Measurements from ENCODE around the gene FAM114A2.

Gene FAM114A2

GRCh38 chr5:153959134-153959957 lies 79.4 kb downstream of the FAM114A2 start:
- H4K20me1 ChIP-seq (ENCODE audit: insufficient read depth): no peaks in the 10 kb centered on the region
- no peaks in the 10 kb centered on the region for H3K79me2 ChIP-seq (ENCODE audit: insufficient read depth, low read depth)
- TF ChIP-seq CTCF (conservative IDR thresholded peaks at IDR 0.05; ENCODE audit: low read depth, low read length): no peak
- H3K4me2 ChIP-seq: no peak overlapping the region
- no peak overlapping the region for H3K4me3 ChIP-seq (IDR thresholded peaks at IDR 0.05; ENCODE audit: insufficient read depth, low read depth, low read length)
- no peaks in the 10 kb centered on the region for H3K27me3 ChIP-seq (ENCODE audit: insufficient read depth, low read depth)
- H3K4me1 ChIP-seq (ENCODE audit: low read depth, poor library complexity, severe bottlenecking): no peaks in the 10 kb centered on the region
- H3K36me3 ChIP-seq (ENCODE audit: insufficient read depth): no peaks in the 10 kb centered on the region
- no peak overlapping the region for H3K9ac ChIP-seq
- H2AFZ ChIP-seq (ENCODE audit: low read depth): no peak overlapping the region
- no peak overlapping the region for H3K27ac ChIP-seq

- Histone ChIP-seq H3K27me3 (ENCODE audit: insufficient read depth, low read depth) (no peaks in the 10 kb centered on the region), H3K36me3 (ENCODE audit: insufficient read depth) (no peaks in the 10 kb centered on the region), H3K9ac (no peak overlapping the region), H3K4me2 (no peak overlapping the region), H3K4me3 (IDR thresholded peaks at IDR 0.05; ENCODE audit: insufficient read depth, low read depth, low read length) (no peak overlapping the region), H4K20me1 (ENCODE audit: insufficient read depth) (no peaks in the 10 kb centered on the region), H3K27ac (no peak overlapping the region), H3K79me2 (ENCODE audit: insufficient read depth, low read depth) (no peaks in the 10 kb centered on the region), H2AFZ (ENCODE audit: low read depth) (no peak overlapping the region), H3K4me1 (ENCODE audit: low read depth, poor library complexity, severe bottlenecking) (no peaks in the 10 kb centered on the region)
- no peak for TF ChIP-seq CTCF (conservative IDR thresholded peaks at IDR 0.05; ENCODE audit: low read depth, low read length)
Measured at GRCh38 chr5:153957205-153957604, 81.5 kb downstream of the FAM114A2 start.

- H3K79me2 ChIP-seq (ENCODE audit: insufficient read depth, low read depth): no peaks in the 10 kb centered on the region
- H3K4me3 ChIP-seq (IDR thresholded peaks at IDR 0.05; ENCODE audit: insufficient read depth, low read depth, low read length): no peak overlapping the region
- no peaks in the 10 kb centered on the region for H3K36me3 ChIP-seq (ENCODE audit: insufficient read depth)
- no peaks in the 10 kb centered on the region for H3K27me3 ChIP-seq (ENCODE audit: insufficient read depth, low read depth)
- TF ChIP-seq CTCF (conservative IDR thresholded peaks at IDR 0.05; ENCODE audit: low read depth, low read length): no peak
- no peak overlapping the region for H3K27ac ChIP-seq
- H3K4me1 ChIP-seq (ENCODE audit: low read depth, poor library complexity, severe bottlenecking): no peaks in the 10 kb centered on the region
- no peaks in the 10 kb centered on the region for H4K20me1 ChIP-seq (ENCODE audit: insufficient read depth)
- no peak overlapping the region for H2AFZ ChIP-seq (ENCODE audit: low read depth)
- no peak overlapping the region for H3K4me2 ChIP-seq
- H3K9ac ChIP-seq: no peak overlapping the region
Measured at GRCh38 chr5:153953411-153953810, 85.3 kb downstream of the FAM114A2 start.

GRCh38 chr5:153952893-153953292 lies 85.8 kb downstream of the FAM114A2 start:
- no peak overlapping the region for H3K4me2 ChIP-seq
- H3K79me2 ChIP-seq (ENCODE audit: insufficient read depth, low read depth): no peaks in the 10 kb centered on the region
- H4K20me1 ChIP-seq (ENCODE audit: insufficient read depth): no peaks in the 10 kb centered on the region
- no peak overlapping the region for H3K27ac ChIP-seq
- no peak overlapping the region for H2AFZ ChIP-seq (ENCODE audit: low read depth)
- H3K4me3 ChIP-seq (IDR thresholded peaks at IDR 0.05; ENCODE audit: insufficient read depth, low read depth, low read length): no peak overlapping the region
- H3K27me3 ChIP-seq (ENCODE audit: insufficient read depth, low read depth): no peaks in the 10 kb centered on the region
- H3K36me3 ChIP-seq (ENCODE audit: insufficient read depth): no peaks in the 10 kb centered on the region
- no peak for TF ChIP-seq CTCF (conservative IDR thresholded peaks at IDR 0.05; ENCODE audit: low read depth, low read length)
- H3K9ac ChIP-seq: no peak overlapping the region
- H3K4me1 ChIP-seq (ENCODE audit: low read depth, poor library complexity, severe bottlenecking): no peaks in the 10 kb centered on the region
